Ascending aorta (tissue), 2 donors: ENCODE measurements around the gene FASTKD2. TPM values are rescaled to one million over a fixed set of nuclear protein-coding genes. Genes with fewer than 3 reads are reported as not detected.
"Not testable (repeated sequence)": the region's sequence is repeated elsewhere in the genome, so short reads cannot be mapped to it uniquely, and the experiment has no call there.

Experiments
- DNase-seq, 2 donors: peaks; one replicate each; pipeline ENCODE4 v3.0.0-alpha.2; 2019; ENCODE audit warnings: low spot score in 2 of 2
- H3K27ac ChIP-seq, 2 donors: fragments of 200-600 bp; sonication (generic); one replicate each; pipeline ENCODE4 v1.5.1; 2016 to 2017; ENCODE audit warnings: mild to moderate bottlenecking in 1 of 2
- H3K27me3 ChIP-seq: fragments of 200-600 bp; sonication (generic); one replicate; pipeline ENCODE4 v1.5.1; 2017
- H3K36me3 ChIP-seq, 2 donors: fragments of 200-600 bp; sonication (generic); one replicate each; pipeline ENCODE4 v1.5.1; 2016
- H3K4me1 ChIP-seq, 2 donors: fragments of 200-600 bp; sonication (generic); one replicate each; pipeline ENCODE4 v1.5.1; 2016 to 2017; ENCODE audit warnings: mild to moderate bottlenecking in 1 of 2
- H3K4me3 ChIP-seq, 2 donors: fragments of 200-600 bp; sonication (generic); one replicate each; pipeline ENCODE4 v1.5.1; 2016 to 2017; ENCODE audit warnings: mild to moderate bottlenecking in 1 of 2
- H3K9me3 ChIP-seq, 2 donors: fragments of 200-600 bp; sonication (generic); one replicate each; pipeline ENCODE4 v1.5.1; 2016
- intact Hi-C: fragments of 100-400 bp; cut with DNase I; formaldehyde crosslinking; loops from one replicate; pipeline ENCODE4 v1.15.1; 2023
- total RNA-seq: library from RNA; depleted of rRNA; stranded (reverse); fragments of >200 nt; gene quantifications from one replicate; pipeline ENCODE4 v1.1.0, GENCODE V29; 2016
- TF ChIP-seq, protein P1 (sequence below), 3 experiments: fragments of 200-600 bp in 2 of 3; fragments of 450-650 bp in 1 of 3; sonication (generic) in 2 of 3; IDR thresholded peaks; one replicate each; pipeline ENCODE4 v1.5.1; 2016 to 2019; ENCODE audit warnings: antibody characterized with exemption in 3 of 3, mild to moderate bottlenecking in 1 of 3, moderate library complexity in 1 of 3

FASTKD2 gene
- total RNA-seq, 1 donor from 2014 or later: 41.5 TPM

DNA sequence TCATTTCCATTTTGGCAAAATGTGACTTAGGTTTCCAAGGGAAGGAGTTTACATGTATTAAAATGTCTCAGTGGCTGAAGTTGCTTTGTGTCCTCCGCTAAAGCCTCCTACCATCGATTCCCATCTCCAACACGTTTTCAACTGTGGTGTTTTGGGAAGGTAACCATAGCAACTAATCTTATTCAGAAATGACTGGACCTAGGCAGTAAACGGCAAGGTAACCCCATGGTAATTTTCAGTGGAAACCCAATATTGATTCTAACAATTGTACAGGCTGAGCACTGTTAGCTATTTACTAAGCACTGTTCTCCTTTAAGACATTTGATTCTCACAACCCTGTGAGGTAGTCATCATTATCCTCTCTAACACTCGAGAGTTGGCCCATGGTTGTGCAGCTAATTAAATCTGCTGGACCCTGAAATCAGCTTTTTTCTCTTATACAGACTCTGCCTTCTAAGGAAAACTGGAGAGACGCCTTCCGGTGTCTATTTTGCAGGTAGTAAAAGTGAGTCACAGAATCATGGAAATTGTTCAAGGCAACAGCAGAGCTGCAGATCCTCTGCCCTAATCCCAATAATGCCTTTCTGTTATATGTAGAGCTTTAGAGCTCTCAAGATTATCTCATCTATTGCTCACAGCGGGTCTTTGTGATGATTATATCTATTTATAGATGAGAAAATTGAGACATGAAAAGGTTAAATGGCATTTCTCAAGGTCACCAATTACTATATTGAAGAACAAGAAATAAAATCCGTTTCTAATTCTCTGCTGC, 36.2 kb downstream of the FASTKD2 start:
- H3K27me3 ChIP-seq: no peaks in the 10 kb centered on the region
- H3K4me1 ChIP-seq: peaks cover 0 to 4% of the 10 kb centered on the region in 2 donors
- intact Hi-C loops: loop anchor here (5.0 kb wide), 1 partner anchor 181 kb away; no protein-coding TSS in a partner anchor
- H3K36me3 ChIP-seq: no peaks in the 10 kb centered on the region
- no peak overlapping the region for H3K4me3 ChIP-seq
- TF ChIP-seq, protein P1, sequence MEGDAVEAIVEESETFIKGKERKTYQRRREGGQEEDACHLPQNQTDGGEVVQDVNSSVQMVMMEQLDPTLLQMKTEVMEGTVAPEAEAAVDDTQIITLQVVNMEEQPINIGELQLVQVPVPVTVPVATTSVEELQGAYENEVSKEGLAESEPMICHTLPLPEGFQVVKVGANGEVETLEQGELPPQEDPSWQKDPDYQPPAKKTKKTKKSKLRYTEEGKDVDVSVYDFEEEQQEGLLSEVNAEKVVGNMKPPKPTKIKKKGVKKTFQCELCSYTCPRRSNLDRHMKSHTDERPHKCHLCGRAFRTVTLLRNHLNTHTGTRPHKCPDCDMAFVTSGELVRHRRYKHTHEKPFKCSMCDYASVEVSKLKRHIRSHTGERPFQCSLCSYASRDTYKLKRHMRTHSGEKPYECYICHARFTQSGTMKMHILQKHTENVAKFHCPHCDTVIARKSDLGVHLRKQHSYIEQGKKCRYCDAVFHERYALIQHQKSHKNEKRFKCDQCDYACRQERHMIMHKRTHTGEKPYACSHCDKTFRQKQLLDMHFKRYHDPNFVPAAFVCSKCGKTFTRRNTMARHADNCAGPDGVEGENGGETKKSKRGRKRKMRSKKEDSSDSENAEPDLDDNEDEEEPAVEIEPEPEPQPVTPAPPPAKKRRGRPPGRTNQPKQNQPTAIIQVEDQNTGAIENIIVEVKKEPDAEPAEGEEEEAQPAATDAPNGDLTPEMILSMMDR (IDR thresholded peaks at IDR 0.05): no peak
- H3K9me3 ChIP-seq: no peaks in the 10 kb centered on the region
- DNase-seq: no peak
- no peak overlapping the region for H3K27ac ChIP-seq

DNA sequence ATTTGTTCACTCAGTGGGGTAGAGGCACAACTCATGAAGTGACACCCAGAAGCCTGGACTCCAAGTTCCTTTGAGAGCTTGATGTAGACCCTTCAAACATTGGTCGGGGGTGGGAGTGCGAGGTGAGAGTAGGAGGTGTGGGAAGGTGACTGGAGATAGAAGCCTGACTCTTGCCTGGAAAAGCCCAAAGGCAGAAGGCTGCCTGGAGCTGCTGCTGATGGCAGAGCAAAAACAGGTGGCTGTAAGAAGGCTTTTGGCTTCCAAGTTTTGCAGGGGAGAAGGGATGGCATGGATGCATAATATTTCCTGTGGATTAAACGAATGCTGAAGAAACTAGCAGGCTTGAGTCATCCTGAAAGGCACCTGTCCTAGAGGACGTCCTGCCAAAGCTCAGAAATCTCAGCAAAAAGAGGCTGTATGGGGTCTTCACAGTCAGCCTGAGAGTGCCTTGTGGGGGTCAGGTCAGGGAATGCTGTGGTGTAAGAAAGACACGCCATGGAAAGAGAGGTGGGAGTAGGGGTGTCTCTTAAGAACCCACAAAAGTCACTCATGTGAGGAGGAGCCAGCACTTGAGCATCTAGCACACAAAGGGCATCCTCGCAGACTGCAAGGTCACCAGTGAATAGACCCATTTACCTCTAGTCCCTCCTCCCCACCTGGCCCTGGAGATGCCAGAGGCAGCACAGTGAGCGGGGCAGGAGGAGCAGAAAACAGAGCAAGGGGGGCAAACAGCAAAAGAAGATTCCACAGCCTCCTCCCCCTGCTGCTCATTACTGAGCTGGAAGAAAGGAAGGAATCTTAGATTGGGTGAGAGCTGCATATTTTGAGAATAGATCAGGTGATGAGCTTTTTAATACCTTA, 37.5 kb downstream of the FASTKD2 start:
- Histone ChIP-seq H3K27me3 (no peaks in the 10 kb centered on the region), H3K27ac (no peak overlapping the region), H3K4me3 (no peak overlapping the region), H3K36me3 (no peaks in the 10 kb centered on the region), H3K9me3 (no peaks in the 10 kb centered on the region), H3K4me1 (peaks cover 0 to 4% of the 10 kb centered on the region in 2 donors)
- no peak for DNase-seq
- TF ChIP-seq, protein P1 (IDR thresholded peaks at IDR 0.05): no peak
- intact Hi-C loops: loop anchor here (5.0 kb wide), 1 partner anchor 179 kb away; no protein-coding TSS in a partner anchor

DNA sequence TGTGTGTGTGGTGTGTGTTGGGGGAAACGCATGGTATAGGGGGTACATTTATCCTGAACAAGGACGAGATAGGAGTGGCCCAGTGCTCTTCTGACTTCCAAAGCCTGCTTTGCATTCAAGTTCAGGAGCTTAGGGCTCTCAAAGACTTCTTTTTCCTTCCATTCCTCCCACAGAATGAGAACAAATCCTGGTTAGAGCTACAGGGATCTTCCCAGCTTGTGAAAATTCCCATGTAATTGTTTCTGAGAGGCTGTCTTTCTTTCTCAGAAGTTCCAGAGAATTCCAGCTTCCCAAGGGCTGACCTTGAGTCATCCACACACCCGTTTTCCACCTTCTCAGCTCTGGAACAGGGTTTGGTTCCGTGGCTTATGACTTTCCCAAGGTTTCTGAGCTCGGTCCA, 38.9 kb downstream of the FASTKD2 start:
- Histone ChIP-seq H3K36me3 (no peaks in the 10 kb centered on the region), H3K27me3 (no peaks in the 10 kb centered on the region), H3K4me3 (no peak overlapping the region), H3K27ac (no peak overlapping the region), H3K9me3 (no peaks in the 10 kb centered on the region), H3K4me1 (peaks cover 0 to 4% of the 10 kb centered on the region in 2 donors)
- TF ChIP-seq, protein P1 (IDR thresholded peaks at IDR 0.05): no peak
- intact Hi-C loops: loop anchor here (5.0 kb wide), 1 partner anchor 178 kb away; no protein-coding TSS in a partner anchor
- no peak for DNase-seq

DNA sequence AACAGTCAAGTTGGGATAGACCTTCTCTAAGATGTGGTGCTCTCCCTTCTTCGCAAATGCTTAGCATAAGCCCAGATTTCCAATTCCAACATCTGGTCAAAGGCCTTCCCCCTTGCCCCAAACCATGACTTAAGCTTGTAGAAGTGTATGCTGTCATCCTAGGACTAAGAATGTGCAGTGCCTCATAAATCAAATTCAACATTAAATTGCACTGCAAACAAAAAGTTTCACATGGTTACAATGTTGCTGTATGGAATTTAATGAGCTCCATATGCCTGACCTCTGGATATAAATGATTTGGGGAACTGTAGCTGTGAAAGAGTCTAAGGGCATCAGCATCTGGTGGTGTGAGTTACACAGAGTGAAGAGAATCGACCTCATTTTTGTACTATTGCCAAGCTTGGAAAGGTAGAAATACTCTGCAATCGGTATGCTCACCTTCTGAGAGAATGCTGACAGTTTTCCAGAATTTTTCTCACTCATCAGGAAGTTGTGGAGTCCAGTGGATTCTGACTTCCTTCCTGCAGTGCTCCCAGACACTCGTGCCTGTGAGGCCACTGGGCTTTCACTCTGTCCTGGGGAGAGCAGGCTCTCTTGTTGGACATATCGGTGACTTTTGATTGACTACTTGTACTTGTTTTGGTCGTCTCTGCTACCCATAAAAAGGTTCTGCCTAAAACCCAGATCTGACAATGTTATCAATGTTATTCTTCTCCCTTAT, 40.6 kb downstream of the FASTKD2 start:
- TF ChIP-seq, protein P1 (IDR thresholded peaks at IDR 0.05): no peak
- H3K4me3 ChIP-seq: no peak overlapping the region
- H3K27ac ChIP-seq: no peak overlapping the region
- no peaks in the 10 kb centered on the region for H3K27me3 ChIP-seq
- no peaks in the 10 kb centered on the region for H3K36me3 ChIP-seq
- no peaks in the 10 kb centered on the region for H3K4me1 ChIP-seq
- intact Hi-C loops: no loop called here
- no peak for DNase-seq
- H3K9me3 ChIP-seq: no peaks in the 10 kb centered on the region

DNA sequence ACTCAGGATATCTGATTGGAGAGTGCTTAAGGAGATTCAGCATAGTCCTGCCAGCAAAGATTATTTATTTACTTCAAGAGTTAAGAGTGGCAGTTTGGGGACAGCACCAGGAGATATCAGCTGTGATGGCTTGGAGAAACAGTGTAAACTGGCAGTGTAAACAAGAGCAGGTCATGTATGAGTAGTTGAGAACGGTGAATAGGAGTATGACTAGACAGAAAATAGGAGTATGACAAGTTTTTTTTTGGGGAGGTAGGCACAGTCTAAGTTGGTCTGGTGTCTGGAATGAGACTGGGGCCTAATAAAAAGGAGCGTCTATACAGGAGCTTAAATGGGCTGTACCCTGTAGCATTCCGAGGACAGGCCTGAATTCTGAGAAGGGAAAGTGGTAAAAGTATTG, 42.2 kb downstream of the FASTKD2 start:
- intact Hi-C loops: not testable (repeated sequence)

DNA sequence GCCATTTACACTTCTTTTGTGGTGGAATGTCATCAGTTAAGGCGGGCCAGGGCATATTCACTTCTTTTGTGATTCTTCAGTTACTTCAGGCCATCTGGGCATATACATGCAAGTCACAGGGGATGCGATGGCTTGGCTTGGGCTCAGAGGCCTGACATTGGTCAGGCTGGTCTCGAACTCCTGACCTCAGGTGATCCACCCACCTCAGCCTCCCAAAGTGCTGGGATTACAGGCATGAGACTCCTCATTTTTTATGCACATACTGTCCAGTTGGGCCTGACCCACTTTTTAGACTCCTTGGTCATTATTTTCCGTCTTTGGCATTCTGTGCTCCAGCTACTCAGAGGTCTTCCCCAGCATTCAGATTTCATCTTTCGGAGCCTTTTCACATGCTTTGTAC, 47.1 kb downstream of the FASTKD2 start:
- H3K9me3 ChIP-seq, H3K27ac ChIP-seq, H3K4me3 ChIP-seq, H3K4me1 ChIP-seq, H3K36me3 ChIP-seq, DNase-seq, H3K27me3 ChIP-seq, intact Hi-C loops: not testable (repeated sequence)

More for the DNA sequence above, 42.2 kb downstream of the FASTKD2 start:
- not testable (repeated sequence) for H3K27me3 ChIP-seq, H3K36me3 ChIP-seq, H3K9me3 ChIP-seq, DNase-seq, H3K27ac ChIP-seq, H3K4me1 ChIP-seq, H3K4me3 ChIP-seq
